Measurements from ENCODE around the gene WNT6.

Gene WNT6

GRCh38 chr2:218878926-218879761 is 19.5 kb downstream of the WNT6 start:
- DNase-seq, result peak; percentile 75

GRCh38 chr2:218879776-218880101 is 20.1 kb downstream of the WNT6 start:
- DNase-seq, result no peak

- DNase-seq, result no peak
These were observed 20.7 kb downstream of the WNT6 start, which contains the start of gene WNT10A for GRCh38 chr2:218880102-218880858. TSS of gene WNT10A (plus strand) at chr2:218880852. CDS start at chr2:218880996, 144 bp downstream.

GRCh38 chr2:218880859-218881594 is 21.4 kb downstream of the WNT6 start:
- DNase-seq, result no peak

GRCh38 chr2:218881744-218882460 is 22.3 kb downstream of the WNT6 start:
- DNase-seq, result peak; percentile 77

GRCh38 chr2:218882461-218882816 is 22.8 kb downstream of the WNT6 start:
- DNase-seq, result peak; percentile 77

- DNase-seq, result no peak
These were observed 23.3 kb downstream of the WNT6 start for GRCh38 chr2:218882866-218883366.

GRCh38 chr2:218883491-218884490 is 24.2 kb downstream of the WNT6 start:
- DNase-seq, result no peak

GRCh38 chr2:218884519-218884918 is 24.9 kb downstream of the WNT6 start:
- no peak for DNase-seq

GRCh38 chr2:218885981-218886947 is 26.7 kb downstream of the WNT6 start:
- DNase-seq, result peak; percentile 97

- DNase-seq, result no peak
These were observed 27.5 kb downstream of the WNT6 start for GRCh38 chr2:218887079-218887478.

GRCh38 chr2:218888341-218888740 is 28.7 kb downstream of the WNT6 start:
- DNase-seq, result no peak

GRCh38 chr2:218889937-218890336 is 30.3 kb downstream of the WNT6 start:
- no peak for DNase-seq

- no peak for DNase-seq
These were observed 30.8 kb downstream of the WNT6 start for GRCh38 chr2:218890369-218890768.

- no peak for DNase-seq
These were observed 31.9 kb downstream of the WNT6 start for GRCh38 chr2:218891275-218892135.

- peak; percentile 57 for DNase-seq
These were observed 33.2 kb downstream of the WNT6 start for GRCh38 chr2:218892693-218893348.

- DNase-seq, result no peak
These were observed 33.9 kb downstream of the WNT6 start for GRCh38 chr2:218893349-218894150.
